ENCODE results near the gene MMRN2. TPM values are rescaled to one million over a fixed set of nuclear protein-coding genes. Genes with fewer than 3 reads are reported as not detected.

The MMRN2 gene
- total RNA-seq, 1 experiment from 2014 or later: 2.4 TPM

DNA sequence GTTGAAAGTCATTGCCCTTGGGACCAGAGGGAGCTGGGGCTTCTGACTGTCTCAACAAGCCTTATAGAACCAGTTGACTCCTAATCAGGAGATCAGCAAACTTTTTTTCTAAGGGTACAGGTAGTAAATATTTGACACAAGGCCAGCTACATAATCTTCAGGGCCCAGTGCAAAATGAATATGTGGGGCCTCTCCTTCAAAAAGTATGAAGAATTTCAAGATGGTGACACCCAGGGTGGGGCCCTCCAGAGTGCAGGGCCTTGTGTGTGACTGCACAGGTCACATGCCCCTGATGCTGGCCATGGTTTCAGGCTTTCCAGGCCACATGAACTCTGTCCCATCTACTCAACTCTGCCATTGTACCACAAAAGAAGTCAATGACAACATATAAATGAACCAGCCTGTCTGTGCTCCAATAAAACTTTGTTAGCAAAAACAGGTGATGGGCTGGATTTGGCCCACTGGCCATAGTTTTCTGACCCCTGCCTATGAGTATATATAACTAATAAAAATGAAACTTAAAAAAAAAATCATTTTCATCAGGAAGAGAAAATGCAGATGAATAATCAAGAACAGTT is 6.1 kb downstream of the MMRN2 start:
- H3K4me1 Mint-ChIP-seq: peaks cover 43% of the 10 kb centered on the region
- no peak for DNase-seq (ENCODE audit: low spot score)
- no peaks in the 10 kb centered on the region; the same call in none of the 2 replicates for H3K27me3 Mint-ChIP-seq (ENCODE audit: low read depth)
- H3K4me3 Mint-ChIP-seq: no peak overlapping the region
- ChIA-PET CTCF (interaction anchor here (1.4 to 3.3 kb wide), 2 partner anchors 9 to 15 kb away, joined by 6 to 9 read pairs; no protein-coding TSS in a partner anchor), POLR2A (no interaction called here)
- no peak for ATAC-seq
- peaks cover 40% of the 10 kb centered on the region for H3K9me3 Mint-ChIP-seq
- no peak overlapping the region for H3K27ac Mint-ChIP-seq
- peaks cover 39% of the 10 kb centered on the region for H3K36me3 Mint-ChIP-seq
- TF ChIP-seq TP53 (CRISPR knock-in tag; IDR thresholded peaks at IDR 0.05) (no peak), ZNF317 (CRISPR knock-in tag; IDR thresholded peaks at IDR 0.05; ENCODE audit: borderline replicate concordance, low read depth) (0 out of 2 replicates have a peak, but pooled peaks have one; percentile 54)

DNA sequence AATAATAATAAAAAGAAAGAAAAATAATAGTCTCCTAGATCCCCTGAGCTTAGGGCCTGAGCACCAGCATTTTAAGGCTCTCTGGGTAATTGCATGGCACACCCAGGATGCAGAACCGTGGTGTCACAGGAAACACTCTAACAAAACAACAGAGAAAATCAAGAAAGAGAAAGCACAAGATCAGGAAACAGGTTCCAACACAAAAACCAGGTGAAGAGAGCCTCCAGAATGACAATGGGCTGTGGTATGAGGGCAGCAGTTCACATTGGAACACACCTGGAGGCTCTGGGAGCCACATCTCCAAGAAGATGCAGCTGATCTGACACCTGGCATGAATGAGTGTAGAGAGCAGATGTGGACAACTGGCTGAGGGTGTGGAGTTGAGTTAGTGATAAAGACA is 7.1 kb downstream of the MMRN2 start:
- ATAC-seq (no peak), DNase-seq (ENCODE audit: low spot score) (peak; percentile 6)
- Mint-ChIP-seq H3K4me3 (no peak overlapping the region), H3K9me3 (peaks cover 40% of the 10 kb centered on the region), H3K27ac (peak overlapping the region; percentile 81; the same call in 1 of the 2 replicates), H3K27me3 (ENCODE audit: low read depth) (no peaks in the 10 kb centered on the region; the same call in none of the 2 replicates), H3K36me3 (peaks cover 39% of the 10 kb centered on the region), H3K4me1 (peaks cover 41% of the 10 kb centered on the region)
- CTCF ChIA-PET: interaction anchor here (1.4 to 3.3 kb wide), 2 partner anchors 10 to 16 kb away, joined by 6 to 9 read pairs; no protein-coding TSS in a partner anchor
- POLR2A ChIA-PET: no interaction called here
- TF ChIP-seq TEAD1 (CRISPR knock-in tag; IDR thresholded peaks at IDR 0.05): no peak
- no peak for TF ChIP-seq MYBL2 (CRISPR knock-in tag; IDR thresholded peaks at IDR 0.05)
- TF ChIP-seq, protein P1, sequence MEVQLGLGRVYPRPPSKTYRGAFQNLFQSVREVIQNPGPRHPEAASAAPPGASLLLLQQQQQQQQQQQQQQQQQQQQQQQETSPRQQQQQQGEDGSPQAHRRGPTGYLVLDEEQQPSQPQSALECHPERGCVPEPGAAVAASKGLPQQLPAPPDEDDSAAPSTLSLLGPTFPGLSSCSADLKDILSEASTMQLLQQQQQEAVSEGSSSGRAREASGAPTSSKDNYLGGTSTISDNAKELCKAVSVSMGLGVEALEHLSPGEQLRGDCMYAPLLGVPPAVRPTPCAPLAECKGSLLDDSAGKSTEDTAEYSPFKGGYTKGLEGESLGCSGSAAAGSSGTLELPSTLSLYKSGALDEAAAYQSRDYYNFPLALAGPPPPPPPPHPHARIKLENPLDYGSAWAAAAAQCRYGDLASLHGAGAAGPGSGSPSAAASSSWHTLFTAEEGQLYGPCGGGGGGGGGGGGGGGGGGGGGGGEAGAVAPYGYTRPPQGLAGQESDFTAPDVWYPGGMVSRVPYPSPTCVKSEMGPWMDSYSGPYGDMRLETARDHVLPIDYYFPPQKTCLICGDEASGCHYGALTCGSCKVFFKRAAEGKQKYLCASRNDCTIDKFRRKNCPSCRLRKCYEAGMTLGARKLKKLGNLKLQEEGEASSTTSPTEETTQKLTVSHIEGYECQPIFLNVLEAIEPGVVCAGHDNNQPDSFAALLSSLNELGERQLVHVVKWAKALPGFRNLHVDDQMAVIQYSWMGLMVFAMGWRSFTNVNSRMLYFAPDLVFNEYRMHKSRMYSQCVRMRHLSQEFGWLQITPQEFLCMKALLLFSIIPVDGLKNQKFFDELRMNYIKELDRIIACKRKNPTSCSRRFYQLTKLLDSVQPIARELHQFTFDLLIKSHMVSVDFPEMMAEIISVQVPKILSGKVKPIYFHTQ (CRISPR knock-in tag; IDR thresholded peaks at IDR 0.05): no peak
- TF ChIP-seq HMGA2 (CRISPR knock-in tag; IDR thresholded peaks at IDR 0.05): no peak
- TF ChIP-seq, protein P2, sequence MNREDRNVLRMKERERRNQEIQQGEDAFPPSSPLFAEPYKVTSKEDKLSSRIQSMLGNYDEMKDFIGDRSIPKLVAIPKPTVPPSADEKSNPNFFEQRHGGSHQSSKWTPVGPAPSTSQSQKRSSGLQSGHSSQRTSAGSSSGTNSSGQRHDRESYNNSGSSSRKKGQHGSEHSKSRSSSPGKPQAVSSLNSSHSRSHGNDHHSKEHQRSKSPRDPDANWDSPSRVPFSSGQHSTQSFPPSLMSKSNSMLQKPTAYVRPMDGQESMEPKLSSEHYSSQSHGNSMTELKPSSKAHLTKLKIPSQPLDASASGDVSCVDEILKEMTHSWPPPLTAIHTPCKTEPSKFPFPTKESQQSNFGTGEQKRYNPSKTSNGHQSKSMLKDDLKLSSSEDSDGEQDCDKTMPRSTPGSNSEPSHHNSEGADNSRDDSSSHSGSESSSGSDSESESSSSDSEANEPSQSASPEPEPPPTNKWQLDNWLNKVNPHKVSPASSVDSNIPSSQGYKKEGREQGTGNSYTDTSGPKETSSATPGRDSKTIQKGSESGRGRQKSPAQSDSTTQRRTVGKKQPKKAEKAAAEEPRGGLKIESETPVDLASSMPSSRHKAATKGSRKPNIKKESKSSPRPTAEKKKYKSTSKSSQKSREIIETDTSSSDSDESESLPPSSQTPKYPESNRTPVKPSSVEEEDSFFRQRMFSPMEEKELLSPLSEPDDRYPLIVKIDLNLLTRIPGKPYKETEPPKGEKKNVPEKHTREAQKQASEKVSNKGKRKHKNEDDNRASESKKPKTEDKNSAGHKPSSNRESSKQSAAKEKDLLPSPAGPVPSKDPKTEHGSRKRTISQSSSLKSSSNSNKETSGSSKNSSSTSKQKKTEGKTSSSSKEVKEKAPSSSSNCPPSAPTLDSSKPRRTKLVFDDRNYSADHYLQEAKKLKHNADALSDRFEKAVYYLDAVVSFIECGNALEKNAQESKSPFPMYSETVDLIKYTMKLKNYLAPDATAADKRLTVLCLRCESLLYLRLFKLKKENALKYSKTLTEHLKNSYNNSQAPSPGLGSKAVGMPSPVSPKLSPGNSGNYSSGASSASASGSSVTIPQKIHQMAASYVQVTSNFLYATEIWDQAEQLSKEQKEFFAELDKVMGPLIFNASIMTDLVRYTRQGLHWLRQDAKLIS (CRISPR knock-in tag; IDR thresholded peaks at IDR 0.05; ENCODE audit: borderline replicate concordance): no peak
- no peak for TF ChIP-seq GTF2I (CRISPR knock-in tag; conservative IDR thresholded peaks at IDR 0.05)
- TF ChIP-seq ZNF671 (CRISPR knock-in tag; IDR thresholded peaks at IDR 0.05): no peak
- TF ChIP-seq SMAD4 (CRISPR knock-in tag; IDR thresholded peaks at IDR 0.05): no peak
- no peak for TF ChIP-seq PRRX2 (CRISPR knock-in tag; IDR thresholded peaks at IDR 0.05)
- TF ChIP-seq, protein P3, sequence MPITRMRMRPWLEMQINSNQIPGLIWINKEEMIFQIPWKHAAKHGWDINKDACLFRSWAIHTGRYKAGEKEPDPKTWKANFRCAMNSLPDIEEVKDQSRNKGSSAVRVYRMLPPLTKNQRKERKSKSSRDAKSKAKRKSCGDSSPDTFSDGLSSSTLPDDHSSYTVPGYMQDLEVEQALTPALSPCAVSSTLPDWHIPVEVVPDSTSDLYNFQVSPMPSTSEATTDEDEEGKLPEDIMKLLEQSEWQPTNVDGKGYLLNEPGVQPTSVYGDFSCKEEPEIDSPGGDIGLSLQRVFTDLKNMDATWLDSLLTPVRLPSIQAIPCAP (CRISPR knock-in tag; IDR thresholded peaks at IDR 0.05): no peak
- TF ChIP-seq, protein P4, sequence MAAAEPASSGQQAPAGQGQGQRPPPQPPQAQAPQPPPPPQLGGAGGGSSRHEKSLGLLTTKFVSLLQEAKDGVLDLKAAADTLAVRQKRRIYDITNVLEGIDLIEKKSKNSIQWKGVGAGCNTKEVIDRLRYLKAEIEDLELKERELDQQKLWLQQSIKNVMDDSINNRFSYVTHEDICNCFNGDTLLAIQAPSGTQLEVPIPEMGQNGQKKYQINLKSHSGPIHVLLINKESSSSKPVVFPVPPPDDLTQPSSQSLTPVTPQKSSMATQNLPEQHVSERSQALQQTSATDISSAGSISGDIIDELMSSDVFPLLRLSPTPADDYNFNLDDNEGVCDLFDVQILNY (CRISPR knock-in tag; IDR thresholded peaks at IDR 0.05): no peak
- TF ChIP-seq, protein P5, sequence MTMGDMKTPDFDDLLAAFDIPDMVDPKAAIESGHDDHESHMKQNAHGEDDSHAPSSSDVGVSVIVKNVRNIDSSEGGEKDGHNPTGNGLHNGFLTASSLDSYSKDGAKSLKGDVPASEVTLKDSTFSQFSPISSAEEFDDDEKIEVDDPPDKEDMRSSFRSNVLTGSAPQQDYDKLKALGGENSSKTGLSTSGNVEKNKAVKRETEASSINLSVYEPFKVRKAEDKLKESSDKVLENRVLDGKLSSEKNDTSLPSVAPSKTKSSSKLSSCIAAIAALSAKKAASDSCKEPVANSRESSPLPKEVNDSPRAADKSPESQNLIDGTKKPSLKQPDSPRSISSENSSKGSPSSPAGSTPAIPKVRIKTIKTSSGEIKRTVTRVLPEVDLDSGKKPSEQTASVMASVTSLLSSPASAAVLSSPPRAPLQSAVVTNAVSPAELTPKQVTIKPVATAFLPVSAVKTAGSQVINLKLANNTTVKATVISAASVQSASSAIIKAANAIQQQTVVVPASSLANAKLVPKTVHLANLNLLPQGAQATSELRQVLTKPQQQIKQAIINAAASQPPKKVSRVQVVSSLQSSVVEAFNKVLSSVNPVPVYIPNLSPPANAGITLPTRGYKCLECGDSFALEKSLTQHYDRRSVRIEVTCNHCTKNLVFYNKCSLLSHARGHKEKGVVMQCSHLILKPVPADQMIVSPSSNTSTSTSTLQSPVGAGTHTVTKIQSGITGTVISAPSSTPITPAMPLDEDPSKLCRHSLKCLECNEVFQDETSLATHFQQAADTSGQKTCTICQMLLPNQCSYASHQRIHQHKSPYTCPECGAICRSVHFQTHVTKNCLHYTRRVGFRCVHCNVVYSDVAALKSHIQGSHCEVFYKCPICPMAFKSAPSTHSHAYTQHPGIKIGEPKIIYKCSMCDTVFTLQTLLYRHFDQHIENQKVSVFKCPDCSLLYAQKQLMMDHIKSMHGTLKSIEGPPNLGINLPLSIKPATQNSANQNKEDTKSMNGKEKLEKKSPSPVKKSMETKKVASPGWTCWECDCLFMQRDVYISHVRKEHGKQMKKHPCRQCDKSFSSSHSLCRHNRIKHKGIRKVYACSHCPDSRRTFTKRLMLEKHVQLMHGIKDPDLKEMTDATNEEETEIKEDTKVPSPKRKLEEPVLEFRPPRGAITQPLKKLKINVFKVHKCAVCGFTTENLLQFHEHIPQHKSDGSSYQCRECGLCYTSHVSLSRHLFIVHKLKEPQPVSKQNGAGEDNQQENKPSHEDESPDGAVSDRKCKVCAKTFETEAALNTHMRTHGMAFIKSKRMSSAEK (CRISPR knock-in tag; IDR thresholded peaks at IDR 0.05; ENCODE audit: borderline replicate concordance): no peak
- TF ChIP-seq, protein P6, sequence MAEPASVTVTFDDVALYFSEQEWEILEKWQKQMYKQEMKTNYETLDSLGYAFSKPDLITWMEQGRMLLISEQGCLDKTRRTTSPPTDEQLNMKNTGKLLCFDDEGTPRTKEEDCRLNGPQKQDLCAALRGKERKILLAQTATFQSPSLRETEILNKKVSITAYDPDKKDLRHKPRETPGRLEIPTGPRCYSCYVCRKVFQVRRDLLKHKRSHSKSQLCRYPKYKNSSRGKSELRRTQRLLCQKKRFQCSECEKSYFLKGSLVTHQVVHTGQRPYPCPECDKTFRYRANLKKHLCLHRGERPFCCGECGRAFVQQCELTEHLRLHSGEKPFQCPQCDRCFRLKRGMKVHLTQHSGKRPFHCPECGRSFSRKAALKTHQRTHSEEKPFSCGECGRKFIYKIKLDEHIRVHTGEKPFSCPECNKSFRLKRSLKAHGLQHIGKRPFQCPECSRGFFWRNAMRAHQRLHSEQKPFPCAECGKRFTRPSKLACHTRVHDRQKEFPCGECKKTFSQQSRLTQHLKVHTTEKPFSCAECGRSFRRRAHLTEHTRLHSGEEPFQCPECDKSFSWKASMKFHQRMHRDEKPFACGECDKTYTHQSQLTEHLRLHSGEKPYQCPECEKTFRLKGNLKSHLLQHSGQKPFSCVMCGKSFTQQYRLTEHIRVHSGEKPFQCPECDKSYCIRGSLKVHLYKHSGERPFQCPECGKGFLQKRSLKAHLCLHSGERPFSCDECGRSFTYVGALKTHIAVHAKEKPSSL (CRISPR knock-in tag; conservative IDR thresholded peaks at IDR 0.05): no peak
- TF ChIP-seq EMX1 (CRISPR knock-in tag; IDR thresholded peaks at IDR 0.05): no peak
- TF ChIP-seq, protein P7, sequence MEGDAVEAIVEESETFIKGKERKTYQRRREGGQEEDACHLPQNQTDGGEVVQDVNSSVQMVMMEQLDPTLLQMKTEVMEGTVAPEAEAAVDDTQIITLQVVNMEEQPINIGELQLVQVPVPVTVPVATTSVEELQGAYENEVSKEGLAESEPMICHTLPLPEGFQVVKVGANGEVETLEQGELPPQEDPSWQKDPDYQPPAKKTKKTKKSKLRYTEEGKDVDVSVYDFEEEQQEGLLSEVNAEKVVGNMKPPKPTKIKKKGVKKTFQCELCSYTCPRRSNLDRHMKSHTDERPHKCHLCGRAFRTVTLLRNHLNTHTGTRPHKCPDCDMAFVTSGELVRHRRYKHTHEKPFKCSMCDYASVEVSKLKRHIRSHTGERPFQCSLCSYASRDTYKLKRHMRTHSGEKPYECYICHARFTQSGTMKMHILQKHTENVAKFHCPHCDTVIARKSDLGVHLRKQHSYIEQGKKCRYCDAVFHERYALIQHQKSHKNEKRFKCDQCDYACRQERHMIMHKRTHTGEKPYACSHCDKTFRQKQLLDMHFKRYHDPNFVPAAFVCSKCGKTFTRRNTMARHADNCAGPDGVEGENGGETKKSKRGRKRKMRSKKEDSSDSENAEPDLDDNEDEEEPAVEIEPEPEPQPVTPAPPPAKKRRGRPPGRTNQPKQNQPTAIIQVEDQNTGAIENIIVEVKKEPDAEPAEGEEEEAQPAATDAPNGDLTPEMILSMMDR (IDR thresholded peaks at IDR 0.05): no peak
- no peak for TF ChIP-seq SMAD3 (CRISPR knock-in tag; IDR thresholded peaks at IDR 0.05; ENCODE audit: borderline replicate concordance)
